K562 (cell line): ENCODE results near the gene VPS37B. TPM values are rescaled to one million over a fixed set of nuclear protein-coding genes. Genes with fewer than 3 reads are reported as not detected.

Experiments
- CHD2 ChIP-seq: IDR thresholded peaks from 2 replicates; pipeline ENCODE4 v1.6.1; 2011; ENCODE audit warnings: low read depth, low read length
- FOS ChIP-seq: IDR thresholded peaks from 3 replicates; pipeline ENCODE4 v1.6.1; 2011; ENCODE audit not compliant: insufficient read length; ENCODE audit errors: extremely low read depth
- HDAC1 ChIP-seq, 2 experiments: fragments of 450-650 bp; IDR thresholded peaks; 2 replicates each; pipeline ENCODE4 v1.6.1; 2016 to 2017; ENCODE audit warnings: inconsistent platforms in 1 of 2, mild to moderate bottlenecking in 1 of 2, moderate library complexity in 1 of 2
- JUND ChIP-seq, 2 experiments: IDR thresholded peaks; 2 replicates in 1 of 2; 3 replicates in 1 of 2; pipeline ENCODE4 v1.6.1; 2011; ENCODE audit warnings: borderline replicate concordance in 2 of 2, low read depth in 2 of 2, low read length in 2 of 2, improper control_type of control experiment in 1 of 2, missing biosample characterization in 1 of 2, missing genetic modification characterization in 1 of 2, missing genetic modification reagents in 1 of 2
- PHB2 ChIP-seq: fragments of 450-650 bp; IDR thresholded peaks from 2 replicates; pipeline ENCODE4 v1.6.1; 2017; ENCODE audit warnings: low read depth
- STAT5B ChIP-seq: fragments of 250-450 bp; sonication (Bioruptor Pico); IDR thresholded peaks from 2 replicates; pipeline ENCODE4 v1.8.0; 2021; ENCODE audit warnings: mild to moderate bottlenecking, inconsistent platforms
- ZNF354B ChIP-seq: fragments of 250-450 bp; sonication (Bioruptor Pico); IDR thresholded peaks from 2 replicates; pipeline ENCODE4 v1.4.0; 2020
- ZNF699 ChIP-seq: fragments of 250-450 bp; sonication (Bioruptor Pico); IDR thresholded peaks from 2 replicates; pipeline ENCODE4 v1.8.0; 2021; ENCODE audit warnings: mild to moderate bottlenecking, moderate library complexity; ENCODE audit not compliant: insufficient replicate concordance
- polyA plus RNA-seq, 8 experiments: library from polyadenylated mRNA; depleted of rRNA in 4 of 8; stranded (reverse) in 5 of 8; unstranded in 3 of 8; fragments of >200 nt; fragmentation: Nextera tagmentation in 2 of 8; fragmentation: Illumina TruSeq in 1 of 8; extraction: Ambion mirVana in 2 of 8; extraction: Trizol in 1 of 8; gene quantifications; 2 replicates each; pipeline versions ENCODE4 v1.2.1 to v1.2.3, GENCODE V29; 2011 to 2014; ENCODE audit warnings: inconsistent platforms in 1 of 8, missing spikeins in 1 of 8
- total RNA-seq, 7 experiments: library from RNA; depleted of rRNA in 6 of 7; stranded (reverse); fragments of >200 nt in 6 of 7; fragmentation: Illumina TruSeq in 2 of 7; extraction: Trizol in 2 of 7; gene quantifications; 2 replicates each; pipeline versions ENCODE4 v1.2.1 to v1.2.3, GENCODE V29; 2011 to 2021; ENCODE audit warnings: low replicate concordance in 1 of 7
- TF ChIP-seq, protein P1 (sequence below), 2 experiments: fragments of 450-650 bp; formaldehyde crosslinking in 1 of 2; IDR thresholded peaks; 2 replicates each; pipeline versions ENCODE4 v1.4.0 to v1.6.1; 2014 to 2020; ENCODE audit warnings: mild to moderate bottlenecking in 2 of 2, borderline replicate concordance in 1 of 2, low read depth in 1 of 2

VPS37B gene
- total and polyA plus RNA-seq, 9 of the 15 experiments (the other 6 are each of a cell fraction or from before 2014, with no cell fraction given): 0.28 to 37.4 (median 17.9) TPM

DNA sequence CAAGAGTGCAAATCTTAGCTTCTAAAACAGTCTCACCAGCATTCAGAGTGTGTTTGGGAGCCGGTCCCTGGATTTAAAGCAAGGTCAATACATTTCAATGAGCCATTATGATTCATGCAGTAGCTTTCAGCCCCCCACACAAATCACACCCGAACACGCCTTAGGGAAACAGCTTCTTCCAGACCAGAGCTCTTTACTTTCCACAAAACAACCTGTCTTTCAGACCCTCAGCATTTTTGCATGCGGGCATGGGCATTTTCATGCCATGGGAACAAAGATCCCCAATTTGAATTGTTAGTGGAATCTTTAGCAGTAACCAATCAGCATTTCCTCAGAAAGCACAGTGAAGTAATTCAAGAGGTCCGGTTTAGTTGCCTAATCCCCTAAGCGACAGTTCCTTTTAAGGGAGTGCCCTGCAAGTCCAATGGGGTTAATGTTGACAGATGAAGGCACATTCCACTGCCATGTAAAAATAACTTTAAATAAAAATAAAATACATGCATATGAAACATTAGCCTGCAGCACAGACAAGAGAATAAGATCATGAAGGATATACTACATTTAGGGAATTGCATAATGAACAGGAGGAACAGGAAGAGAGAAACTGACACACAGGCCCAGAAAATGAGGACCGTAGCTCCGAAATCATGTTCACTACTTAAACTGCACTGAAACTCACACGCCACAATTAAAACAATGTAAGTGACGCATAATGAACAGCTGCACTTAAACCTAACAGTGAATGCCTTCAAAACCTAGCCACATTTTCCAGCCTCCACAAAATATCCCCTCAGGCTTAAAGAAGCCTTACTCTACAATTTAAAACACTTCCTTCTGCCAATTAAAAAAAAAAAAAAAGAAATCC, 4.0 kb downstream of the VPS37B start (continued):
- TF ChIP-seq, protein P1, sequence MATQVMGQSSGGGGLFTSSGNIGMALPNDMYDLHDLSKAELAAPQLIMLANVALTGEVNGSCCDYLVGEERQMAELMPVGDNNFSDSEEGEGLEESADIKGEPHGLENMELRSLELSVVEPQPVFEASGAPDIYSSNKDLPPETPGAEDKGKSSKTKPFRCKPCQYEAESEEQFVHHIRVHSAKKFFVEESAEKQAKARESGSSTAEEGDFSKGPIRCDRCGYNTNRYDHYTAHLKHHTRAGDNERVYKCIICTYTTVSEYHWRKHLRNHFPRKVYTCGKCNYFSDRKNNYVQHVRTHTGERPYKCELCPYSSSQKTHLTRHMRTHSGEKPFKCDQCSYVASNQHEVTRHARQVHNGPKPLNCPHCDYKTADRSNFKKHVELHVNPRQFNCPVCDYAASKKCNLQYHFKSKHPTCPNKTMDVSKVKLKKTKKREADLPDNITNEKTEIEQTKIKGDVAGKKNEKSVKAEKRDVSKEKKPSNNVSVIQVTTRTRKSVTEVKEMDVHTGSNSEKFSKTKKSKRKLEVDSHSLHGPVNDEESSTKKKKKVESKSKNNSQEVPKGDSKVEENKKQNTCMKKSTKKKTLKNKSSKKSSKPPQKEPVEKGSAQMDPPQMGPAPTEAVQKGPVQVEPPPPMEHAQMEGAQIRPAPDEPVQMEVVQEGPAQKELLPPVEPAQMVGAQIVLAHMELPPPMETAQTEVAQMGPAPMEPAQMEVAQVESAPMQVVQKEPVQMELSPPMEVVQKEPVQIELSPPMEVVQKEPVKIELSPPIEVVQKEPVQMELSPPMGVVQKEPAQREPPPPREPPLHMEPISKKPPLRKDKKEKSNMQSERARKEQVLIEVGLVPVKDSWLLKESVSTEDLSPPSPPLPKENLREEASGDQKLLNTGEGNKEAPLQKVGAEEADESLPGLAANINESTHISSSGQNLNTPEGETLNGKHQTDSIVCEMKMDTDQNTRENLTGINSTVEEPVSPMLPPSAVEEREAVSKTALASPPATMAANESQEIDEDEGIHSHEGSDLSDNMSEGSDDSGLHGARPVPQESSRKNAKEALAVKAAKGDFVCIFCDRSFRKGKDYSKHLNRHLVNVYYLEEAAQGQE (IDR thresholded peaks at IDR 0.05; ENCODE audit: borderline replicate concordance): no peak
- TF ChIP-seq, protein P1 (CRISPR knock-in tag; IDR thresholded peaks at IDR 0.05; ENCODE audit: low read depth): no peak
- TF ChIP-seq PHB2 (no peak), ZNF354B (no peak), CHD2 (no peak), FOS (no peak), STAT5B (CRISPR knock-in tag) (no peak), JUND (IDR thresholded peaks at IDR 0.05; ENCODE audit: borderline replicate concordance, low read depth, low read length) (peak; percentile 15; the same call in 1 of the 2 replicates), JUND (tag; IDR thresholded peaks at IDR 0.05; ENCODE audit: borderline replicate concordance, low read depth, low read length) (no peak), ZNF699 (CRISPR knock-in tag) (no peak), HDAC1 (IDR thresholded peaks at IDR 0.05) (peak in 1 of 2 experiments; percentile 68; a peak in 2 of 4 replicates)
